CD8-positive, alpha-beta memory T cell (primary cell): ENCODE measurements around the gene IBTK. TPM values are rescaled to one million over a fixed set of nuclear protein-coding genes. Genes with fewer than 3 reads are reported as not detected.
A peak's percentile ranks its signal among the peaks of the same experiment; 100 is the strongest.

Experiments
- CTCF ChIA-PET: fragments of 350-600 bp; sonication (Branson Sonifier 250); formaldehyde crosslinking; loops from one replicate; lab custom pipeline; 2021; ENCODE audit warnings: antibody characterized with exemption; lab: Charles Lee
- POLR2A ChIA-PET: fragments of 350-600 bp; sonication (Branson Sonifier 250); formaldehyde crosslinking; loops from one replicate; lab custom pipeline; 2021; ENCODE audit warnings: antibody characterized with exemption; lab: Charles Lee
- DNase-seq, 5 donors: peaks; one replicate each; pipeline versions ENCODE4 v3.0.0 to v3.0.0-alpha.2; 2020 to 2022; ENCODE audit warnings: mixed read lengths in 1 of 5
- H3K27ac ChIP-seq: one replicate; pipeline ENCODE4 v1.7.0; 2013; ENCODE audit warnings: low read depth, mild to moderate bottlenecking, low read length, moderate library complexity
- H3K27me3 ChIP-seq: 2 replicates; pipeline ENCODE4 v1.7.0; 2013; ENCODE audit warnings: low read length, mild to moderate bottlenecking; ENCODE audit not compliant: insufficient read depth, poor library complexity, severe bottlenecking
- H3K36me3 ChIP-seq: 2 replicates; pipeline ENCODE4 v1.7.0; 2013; ENCODE audit warnings: mild to moderate bottlenecking, low read length, moderate library complexity; ENCODE audit not compliant: insufficient read depth
- H3K4me1 ChIP-seq: 2 replicates; pipeline ENCODE4 v1.7.0; 2013; ENCODE audit warnings: mild to moderate bottlenecking, low read length, moderate library complexity; ENCODE audit not compliant: insufficient read depth
- H3K4me3 ChIP-seq: 2 replicates; pipeline ENCODE4 v1.7.0; 2013; ENCODE audit warnings: mild to moderate bottlenecking, low read length
- H3K9me3 ChIP-seq: 2 replicates; pipeline ENCODE4 v1.7.0; 2013; ENCODE audit warnings: mild to moderate bottlenecking, low read length
- H3K27ac Mint-ChIP-seq, 8 donors: one replicate each; pipeline ENCODE4 v1.8.0; 2020 to 2021; ENCODE audit warnings: mixed read lengths in 8 of 8, mild to moderate bottlenecking in 6 of 8, inconsistent platforms in 3 of 8, moderate library complexity in 3 of 8
- H3K27me3 Mint-ChIP-seq, 2 donors: one replicate each; pipeline ENCODE4 v1.8.0; 2020 to 2021; ENCODE audit warnings: mixed read lengths in 2 of 2, mild to moderate bottlenecking in 1 of 2, moderate library complexity in 1 of 2
- H3K36me3 Mint-ChIP-seq, 3 donors: one replicate each; pipeline ENCODE4 v1.8.0; 2020 to 2021; ENCODE audit warnings: mixed read lengths in 3 of 3, inconsistent platforms in 1 of 3, mild to moderate bottlenecking in 1 of 3
- H3K4me1 Mint-ChIP-seq, 3 donors: one replicate each; pipeline ENCODE4 v1.8.0; 2020 to 2021; ENCODE audit warnings: mixed read lengths in 3 of 3, inconsistent platforms in 1 of 3, mild to moderate bottlenecking in 1 of 3
- H3K4me3 Mint-ChIP-seq, 7 donors: one replicate each; pipeline ENCODE4 v1.8.0; 2020 to 2021; ENCODE audit warnings: mixed read lengths in 7 of 7, mild to moderate bottlenecking in 6 of 7, moderate library complexity in 4 of 7, inconsistent platforms in 2 of 7
- H3K9me3 Mint-ChIP-seq, 5 donors: one replicate each; pipeline ENCODE4 v1.8.0; 2020 to 2022; ENCODE audit warnings: mixed read lengths in 5 of 5, mild to moderate bottlenecking in 3 of 5, moderate library complexity in 2 of 5, inconsistent platforms in 1 of 5
- polyA plus RNA-seq: library from polyadenylated mRNA; unstranded; fragments of 300-500 nt; fragmentation: Illumina TruSeq; gene quantifications from one replicate; pipeline ENCODE4 v1.2.3, GENCODE V29; 2021
- total RNA-seq, 2 experiments: library from RNA; stranded (reverse); gene quantifications; one replicate each; pipeline ENCODE4 v1.2.3, GENCODE V29; 2021

Gene IBTK
- total and polyA plus RNA-seq, 3 experiments from 2014 or later: 20.3 to 26.6 (median 24.2) TPM

DNA sequence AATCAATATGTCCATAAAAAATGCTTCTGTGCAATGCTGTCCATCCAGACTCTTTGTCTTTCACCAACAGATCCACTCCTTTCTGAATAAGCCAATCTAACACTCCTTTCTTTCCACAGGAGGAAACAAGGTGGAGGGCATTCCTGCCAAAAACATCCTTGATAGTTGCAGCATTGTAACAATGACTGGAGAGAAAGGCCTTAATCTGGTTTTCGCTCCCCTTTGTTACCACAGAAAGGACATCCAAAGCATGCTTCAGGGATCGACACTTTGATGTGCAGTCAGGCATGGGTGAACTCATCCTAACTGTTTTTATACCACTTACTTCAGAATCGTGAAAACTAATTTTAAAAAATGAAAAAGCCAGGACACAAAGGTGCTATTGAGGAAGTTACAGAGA is 7.4 kb downstream of the IBTK start:
- no peak overlapping the region for H3K27ac Mint-ChIP-seq
- H3K4me1 ChIP-seq: peaks cover 3% of the 10 kb centered on the region
- ChIA-PET CTCF (no interaction called here), POLR2A (no interaction called here)
- H3K27ac ChIP-seq: no peak overlapping the region
- no peaks in the 10 kb centered on the region for H3K27me3 Mint-ChIP-seq
- no peak for DNase-seq
- H3K36me3 Mint-ChIP-seq: peaks cover 0 to 33% (median 6%) of the 10 kb centered on the region in 3 donors
- H3K36me3 ChIP-seq: peaks cover 4% of the 10 kb centered on the region
- no peaks in the 10 kb centered on the region for H3K9me3 Mint-ChIP-seq
- no peak overlapping the region for H3K4me3 ChIP-seq
- no peak overlapping the region for H3K4me3 Mint-ChIP-seq
- H3K9me3 ChIP-seq: no peaks in the 10 kb centered on the region
- peaks cover 43 to 66% (median 60%) of the 10 kb centered on the region in 3 donors for H3K4me1 Mint-ChIP-seq
- no peaks in the 10 kb centered on the region for H3K27me3 ChIP-seq

DNA sequence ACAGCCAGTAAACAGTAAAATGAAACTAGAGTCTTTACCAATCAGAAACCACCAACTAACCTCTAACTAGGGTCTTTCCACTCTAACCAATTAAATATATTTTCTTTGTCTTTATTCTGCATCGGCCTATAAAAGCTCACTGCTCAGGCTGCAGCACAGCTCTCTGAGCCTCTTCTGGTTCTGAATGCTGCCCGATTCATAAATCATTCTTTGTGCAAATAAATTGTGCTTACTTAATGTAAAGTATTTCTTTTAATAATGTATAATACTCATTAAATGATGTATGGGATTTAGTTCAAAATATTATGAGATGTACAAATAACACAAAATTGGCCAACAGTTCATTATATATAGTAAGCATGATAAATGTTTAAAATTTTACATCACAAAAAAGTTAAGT is 7.9 kb downstream of the IBTK start:
- Mint-ChIP-seq H3K4me3 (no peak overlapping the region), H3K27me3 (no peaks in the 10 kb centered on the region), H3K36me3 (peaks cover 0 to 35% (median 6%) of the 10 kb centered on the region in 3 donors), H3K4me1 (peaks cover 37 to 60% (median 54%) of the 10 kb centered on the region in 3 donors), H3K9me3 (no peaks in the 10 kb centered on the region), H3K27ac (no peak overlapping the region)
- ChIA-PET CTCF (no interaction called here), POLR2A (no interaction called here)
- DNase-seq: no peak
- no peak overlapping the region for H3K4me3 ChIP-seq
- no peaks in the 10 kb centered on the region for H3K27me3 ChIP-seq
- H3K9me3 ChIP-seq: no peaks in the 10 kb centered on the region
- peaks cover 4% of the 10 kb centered on the region for H3K36me3 ChIP-seq
- no peak overlapping the region for H3K27ac ChIP-seq
- H3K4me1 ChIP-seq: no peaks in the 10 kb centered on the region

DNA sequence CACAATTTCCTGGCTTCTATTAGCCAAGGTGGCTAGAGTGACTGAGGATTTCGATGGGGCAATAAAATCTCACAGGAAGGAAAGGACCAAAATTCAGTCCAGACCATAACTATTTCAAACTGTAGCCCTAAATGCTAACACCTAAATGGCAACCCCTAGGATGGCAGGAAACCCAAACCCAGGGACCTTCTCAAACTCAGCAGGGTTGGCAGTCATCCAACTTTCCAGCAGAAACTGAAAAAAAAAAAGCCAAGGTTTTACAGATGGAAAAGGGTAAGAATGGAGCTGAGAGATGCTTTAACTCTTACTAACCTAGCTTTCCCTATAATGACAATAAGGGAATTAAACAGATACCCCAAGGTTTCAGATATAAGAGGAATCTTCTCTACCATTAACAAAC is 10.5 kb downstream of the IBTK start:
- no peaks in the 10 kb centered on the region for H3K9me3 Mint-ChIP-seq
- POLR2A ChIA-PET: no interaction called here
- H3K27me3 ChIP-seq: no peaks in the 10 kb centered on the region
- H3K27ac Mint-ChIP-seq: peak overlapping the region in 1 of 8 donors; percentile 32
- no peaks in the 10 kb centered on the region for H3K4me1 ChIP-seq
- no peaks in the 10 kb centered on the region for H3K9me3 ChIP-seq
- no peak overlapping the region for H3K4me3 Mint-ChIP-seq
- no peak overlapping the region for H3K27ac ChIP-seq
- peaks cover 4 to 48% (median 7%) of the 10 kb centered on the region in 3 donors for H3K36me3 Mint-ChIP-seq
- no peaks in the 10 kb centered on the region for H3K27me3 Mint-ChIP-seq
- H3K4me1 Mint-ChIP-seq: peaks cover 22 to 45% (median 35%) of the 10 kb centered on the region in 3 donors
- CTCF ChIA-PET: interaction anchor here (1.0 kb wide), 1 partner anchor 829 kb away, joined by 4 read pairs; the partner anchor contains the start of gene UBE3D
- DNase-seq: no peak
- H3K36me3 ChIP-seq: peaks cover 6% of the 10 kb centered on the region
- H3K4me3 ChIP-seq: no peak overlapping the region

DNA sequence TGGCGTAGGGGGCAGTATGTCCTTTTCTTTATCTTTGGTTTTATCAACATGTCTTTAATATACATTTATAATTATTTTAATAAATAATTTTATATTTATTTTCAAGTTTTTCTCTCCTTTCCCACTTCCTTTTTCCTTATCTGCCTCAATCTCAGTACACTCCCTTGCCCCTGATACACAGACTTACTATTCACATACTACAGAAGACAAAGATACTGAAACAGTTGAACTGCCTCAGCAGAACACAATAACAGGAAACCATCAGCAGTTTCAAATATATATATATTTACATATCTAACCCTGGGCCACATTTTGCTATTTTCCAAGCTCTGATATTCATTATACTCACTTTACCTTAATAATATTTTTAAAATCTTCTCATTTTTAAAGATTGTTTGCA is 19.8 kb downstream of the IBTK start:
- Histone ChIP-seq H3K4me1 (no peaks in the 10 kb centered on the region), H3K9me3 (no peaks in the 10 kb centered on the region), H3K27me3 (no peaks in the 10 kb centered on the region), H3K27ac (no peak overlapping the region), H3K4me3 (no peak overlapping the region), H3K36me3 (peaks cover 15% of the 10 kb centered on the region)
- Mint-ChIP-seq H3K4me3 (no peak overlapping the region), H3K4me1 (peaks cover 24 to 43% (median 28%) of the 10 kb centered on the region in 3 donors), H3K27ac (peak overlapping the region in 6 of 8 donors; percentile 2 to 82 (median 54)), H3K27me3 (no peaks in the 10 kb centered on the region), H3K9me3 (no peaks in the 10 kb centered on the region), H3K36me3 (peaks cover 3 to 66% (median 33%) of the 10 kb centered on the region in 3 donors)
- DNase-seq: no peak
- ChIA-PET POLR2A (no interaction called here), CTCF (no interaction called here)

DNA sequence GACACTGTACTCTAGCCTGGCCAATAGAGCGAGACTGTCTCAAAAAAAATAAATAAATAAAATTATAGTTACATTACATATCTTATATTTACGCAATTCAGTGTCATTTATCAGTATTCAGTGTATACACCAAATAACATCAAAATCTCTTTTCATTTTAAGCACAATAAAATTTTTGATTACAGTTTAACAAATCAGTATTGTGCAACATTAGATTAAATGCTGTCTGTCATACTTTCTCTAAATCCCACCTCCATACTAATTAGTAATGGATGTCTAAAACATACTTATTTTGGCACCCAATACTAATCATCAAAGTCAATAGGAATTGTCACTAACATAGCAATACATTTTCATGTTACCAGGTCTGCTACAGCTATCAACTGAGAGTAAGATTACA is 27.4 kb downstream of the IBTK start:
- peaks cover 0 to 12% (median 1%) of the 10 kb centered on the region in 3 donors for H3K4me1 Mint-ChIP-seq

GRCh38 chr6:82217018-82217586 is 30.4 kb downstream of the IBTK start:
- H3K27ac Mint-ChIP-seq: peak overlapping the region in 2 of 8 donors; percentile 4 to 62

More for the DNA sequence above, 27.4 kb downstream of the IBTK start:
- Mint-ChIP-seq H3K27me3 (no peaks in the 10 kb centered on the region), H3K36me3 (peaks cover 7 to 66% (median 31%) of the 10 kb centered on the region in 3 donors), H3K9me3 (no peaks in the 10 kb centered on the region), H3K4me3 (no peak overlapping the region), H3K27ac (no peak overlapping the region)
- ChIA-PET CTCF (no interaction called here), POLR2A (no interaction called here)
- Histone ChIP-seq H3K4me3 (no peak overlapping the region), H3K36me3 (no peaks in the 10 kb centered on the region), H3K27me3 (no peaks in the 10 kb centered on the region), H3K4me1 (no peaks in the 10 kb centered on the region), H3K9me3 (no peaks in the 10 kb centered on the region), H3K27ac (no peak overlapping the region)
- no peak for DNase-seq

GRCh38 chr6:82216549-82216948 is 31.0 kb downstream of the IBTK start:
- CTCF ChIA-PET: no interaction called here
- H3K27me3 ChIP-seq: no peaks in the 10 kb centered on the region
- no peak for DNase-seq
- H3K9me3 Mint-ChIP-seq: no peaks in the 10 kb centered on the region
- peaks cover 13 to 78% (median 33%) of the 10 kb centered on the region in 3 donors for H3K36me3 Mint-ChIP-seq
- H3K4me3 ChIP-seq: no peak overlapping the region
- H3K27ac ChIP-seq: no peak overlapping the region
- peak overlapping the region in 3 of 8 donors; percentile 4 to 62 (median 16) for H3K27ac Mint-ChIP-seq
- no peaks in the 10 kb centered on the region for H3K27me3 Mint-ChIP-seq
- H3K9me3 ChIP-seq: no peaks in the 10 kb centered on the region
- H3K36me3 ChIP-seq: peaks cover 6% of the 10 kb centered on the region
- H3K4me3 Mint-ChIP-seq: no peak overlapping the region
- H3K4me1 ChIP-seq: no peaks in the 10 kb centered on the region
- peaks cover 0 to 11% (median 0%) of the 10 kb centered on the region in 3 donors for H3K4me1 Mint-ChIP-seq
- POLR2A ChIA-PET: no interaction called here

More at GRCh38 chr6:82217018-82217586, 30.4 kb downstream of the IBTK start:
- Histone ChIP-seq H3K9me3 (no peaks in the 10 kb centered on the region), H3K36me3 (peaks cover 6% of the 10 kb centered on the region), H3K27ac (no peak overlapping the region), H3K4me3 (no peak overlapping the region), H3K4me1 (no peaks in the 10 kb centered on the region), H3K27me3 (no peaks in the 10 kb centered on the region)
- DNase-seq: no peak
- CTCF ChIA-PET: no interaction called here
- Mint-ChIP-seq H3K9me3 (no peaks in the 10 kb centered on the region), H3K4me3 (no peak overlapping the region), H3K27me3 (no peaks in the 10 kb centered on the region), H3K36me3 (peaks cover 13 to 76% (median 33%) of the 10 kb centered on the region in 3 donors), H3K4me1 (peaks cover 0 to 11% (median 0%) of the 10 kb centered on the region in 3 donors)
- POLR2A ChIA-PET: no interaction called here

- POLR2A ChIA-PET: no interaction called here
- Histone ChIP-seq H3K27me3 (no peaks in the 10 kb centered on the region), H3K9me3 (no peaks in the 10 kb centered on the region), H3K4me1 (no peaks in the 10 kb centered on the region), H3K27ac (no peak overlapping the region), H3K4me3 (no peak overlapping the region), H3K36me3 (peaks cover 12% of the 10 kb centered on the region)
- Mint-ChIP-seq H3K9me3 (no peaks in the 10 kb centered on the region), H3K27ac (peak overlapping the region in 2 of 8 donors; percentile 12 to 44), H3K36me3 (peaks cover 29 to 73% (median 36%) of the 10 kb centered on the region in 3 donors), H3K27me3 (no peaks in the 10 kb centered on the region), H3K4me3 (no peak overlapping the region), H3K4me1 (peaks cover 3 to 9% (median 7%) of the 10 kb centered on the region in 3 donors)
- no peak for DNase-seq
- CTCF ChIA-PET: interaction anchor here (1.0 to 1.2 kb wide), 2 partner anchors 15 to 18 kb away, joined by 3 to 4 read pairs; no protein-coding TSS in a partner anchor
These were observed 36.2 kb downstream of the IBTK start for GRCh38 chr6:82211326-82211725.
